ENCODE measurements around the gene TSC2.
A peak's percentile ranks its signal among the peaks of the same experiment; 100 is the strongest.

TSC2 gene

DNA sequence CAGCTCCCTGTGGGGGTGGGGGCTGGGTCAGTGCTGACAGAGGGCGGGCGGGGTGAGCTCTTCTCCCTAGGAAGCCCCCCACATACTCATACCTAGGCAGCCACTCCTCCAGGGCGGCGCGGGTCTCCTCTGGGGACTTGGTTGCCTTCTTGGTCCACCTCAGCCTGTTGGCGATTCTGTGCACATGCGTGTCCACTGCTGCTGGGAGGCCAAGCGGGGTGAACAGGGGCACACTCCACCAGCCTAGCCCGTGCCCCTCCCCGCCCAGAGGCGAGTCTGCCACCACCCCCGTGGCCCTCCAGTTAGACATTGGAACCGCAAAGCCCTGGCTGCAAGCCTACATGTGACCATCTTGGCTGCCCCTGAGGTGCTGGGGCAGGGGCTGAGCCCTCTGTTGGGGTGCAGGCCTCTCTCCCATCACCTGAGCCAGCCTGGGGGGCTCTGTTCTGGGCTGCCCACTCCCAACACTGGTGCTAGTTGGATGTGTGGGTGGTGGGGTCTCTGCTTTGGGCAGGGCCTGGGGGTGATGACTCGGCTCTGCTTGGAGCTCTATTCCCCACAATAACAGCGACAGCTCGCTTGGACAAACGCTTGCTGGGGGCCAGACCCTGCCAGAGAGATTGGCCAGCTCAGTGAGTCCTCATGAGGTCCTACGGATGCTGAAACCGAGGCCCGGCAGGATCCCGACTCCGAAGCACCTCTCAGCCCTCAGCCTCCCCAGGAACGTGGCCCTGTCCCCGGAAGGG, 7.6 kb upstream of the TSC2 start:
- TF ChIP-seq, protein P1, sequence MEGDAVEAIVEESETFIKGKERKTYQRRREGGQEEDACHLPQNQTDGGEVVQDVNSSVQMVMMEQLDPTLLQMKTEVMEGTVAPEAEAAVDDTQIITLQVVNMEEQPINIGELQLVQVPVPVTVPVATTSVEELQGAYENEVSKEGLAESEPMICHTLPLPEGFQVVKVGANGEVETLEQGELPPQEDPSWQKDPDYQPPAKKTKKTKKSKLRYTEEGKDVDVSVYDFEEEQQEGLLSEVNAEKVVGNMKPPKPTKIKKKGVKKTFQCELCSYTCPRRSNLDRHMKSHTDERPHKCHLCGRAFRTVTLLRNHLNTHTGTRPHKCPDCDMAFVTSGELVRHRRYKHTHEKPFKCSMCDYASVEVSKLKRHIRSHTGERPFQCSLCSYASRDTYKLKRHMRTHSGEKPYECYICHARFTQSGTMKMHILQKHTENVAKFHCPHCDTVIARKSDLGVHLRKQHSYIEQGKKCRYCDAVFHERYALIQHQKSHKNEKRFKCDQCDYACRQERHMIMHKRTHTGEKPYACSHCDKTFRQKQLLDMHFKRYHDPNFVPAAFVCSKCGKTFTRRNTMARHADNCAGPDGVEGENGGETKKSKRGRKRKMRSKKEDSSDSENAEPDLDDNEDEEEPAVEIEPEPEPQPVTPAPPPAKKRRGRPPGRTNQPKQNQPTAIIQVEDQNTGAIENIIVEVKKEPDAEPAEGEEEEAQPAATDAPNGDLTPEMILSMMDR (IDR thresholded peaks at IDR 0.05; ENCODE audit: insufficient read depth, low read depth, low read length, missing control alignments) = no peak
- DNase-seq (ENCODE audit: low read depth) = no peak
- no peak overlapping the region for H3K4me3 ChIP-seq (ENCODE audit: low read depth, low read length)

DNA sequence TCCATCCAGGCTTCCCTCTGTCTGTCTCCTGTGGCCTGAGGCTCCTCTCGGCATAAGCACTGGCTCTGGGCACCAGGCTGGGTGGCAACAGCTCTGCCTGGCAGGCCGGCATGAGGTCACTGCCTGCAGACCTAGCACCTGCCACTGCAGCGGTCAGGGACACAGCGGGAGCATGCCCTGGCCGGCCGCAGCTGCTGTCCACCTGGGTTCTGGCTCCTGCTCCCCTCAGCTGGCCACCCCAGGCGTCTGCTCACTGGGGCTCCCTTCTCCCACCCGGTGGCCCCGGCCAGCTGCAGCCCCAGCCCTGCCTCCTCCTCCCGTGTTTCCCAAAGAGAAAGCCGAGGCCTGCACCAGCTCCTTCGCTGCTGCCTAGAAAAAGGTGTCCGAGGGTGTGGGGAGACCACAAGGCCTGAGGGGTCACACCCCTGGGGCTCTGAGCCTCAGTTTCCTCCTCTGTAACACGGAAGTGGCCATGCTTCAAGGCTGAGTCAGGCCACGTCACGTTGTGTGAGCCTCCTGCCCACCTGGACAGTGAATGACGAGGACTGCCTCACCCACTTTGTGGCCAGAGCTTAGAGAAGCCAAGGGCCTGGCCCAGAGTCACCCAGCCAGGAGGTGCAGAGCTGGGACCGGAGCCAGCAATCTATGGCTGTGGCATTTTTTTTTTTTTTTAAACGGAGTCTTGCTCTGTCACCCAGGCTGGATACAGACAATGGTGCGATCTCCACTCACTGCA, 6.8 kb upstream of the TSC2 start:
- H3K4me3 ChIP-seq (ENCODE audit: low read depth, low read length) = no peak overlapping the region
- no peak for DNase-seq (ENCODE audit: low read depth)
- TF ChIP-seq, protein P1 (IDR thresholded peaks at IDR 0.05; ENCODE audit: insufficient read depth, low read depth, low read length, missing control alignments) = no peak

DNA sequence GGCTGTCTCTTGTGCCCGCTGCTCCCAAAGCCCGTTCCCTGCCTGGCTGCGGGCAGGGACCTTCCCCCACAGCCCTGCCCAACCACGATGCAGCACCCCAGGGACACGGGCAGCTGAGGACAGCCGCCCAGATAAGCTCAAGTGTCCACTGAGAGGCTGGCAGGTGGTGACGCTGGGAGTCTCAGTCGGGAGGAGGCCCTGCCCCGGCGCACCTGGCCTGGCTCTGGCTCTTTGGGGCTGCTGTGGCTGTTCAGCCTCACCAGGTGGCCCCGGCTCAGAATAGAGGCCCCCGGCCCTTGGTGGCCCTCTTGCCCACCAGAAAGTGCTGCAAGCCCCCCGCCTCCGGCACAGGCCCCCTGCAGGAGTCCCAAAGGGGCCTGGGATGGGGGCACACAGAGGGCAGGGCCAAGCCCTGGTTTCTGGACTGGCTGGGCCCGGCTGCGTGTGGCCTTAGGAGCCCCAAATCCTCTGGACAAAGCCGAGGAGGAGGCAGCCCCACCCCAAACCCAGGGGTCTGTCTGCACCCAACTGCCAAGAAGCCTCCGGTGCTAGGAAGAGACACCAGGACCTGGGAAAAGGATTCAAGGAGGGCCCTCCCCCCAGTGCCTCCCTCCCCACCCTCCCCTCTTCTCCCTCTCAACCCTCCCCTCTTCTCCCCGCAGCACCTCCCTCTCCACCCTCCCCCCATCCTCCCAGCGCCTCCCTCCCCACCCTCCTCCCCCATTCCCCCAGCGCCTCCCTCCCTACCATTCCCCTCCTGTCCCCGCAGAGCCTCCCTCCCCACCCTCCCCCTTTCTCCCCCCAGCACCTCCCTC, 5.4 kb upstream of the TSC2 start:
- TF ChIP-seq, protein P1 (IDR thresholded peaks at IDR 0.05; ENCODE audit: insufficient read depth, low read depth, low read length, missing control alignments) = no peak
- H3K4me3 ChIP-seq (ENCODE audit: low read depth, low read length) = no peak overlapping the region
- no peak for DNase-seq (ENCODE audit: low read depth)

DNA sequence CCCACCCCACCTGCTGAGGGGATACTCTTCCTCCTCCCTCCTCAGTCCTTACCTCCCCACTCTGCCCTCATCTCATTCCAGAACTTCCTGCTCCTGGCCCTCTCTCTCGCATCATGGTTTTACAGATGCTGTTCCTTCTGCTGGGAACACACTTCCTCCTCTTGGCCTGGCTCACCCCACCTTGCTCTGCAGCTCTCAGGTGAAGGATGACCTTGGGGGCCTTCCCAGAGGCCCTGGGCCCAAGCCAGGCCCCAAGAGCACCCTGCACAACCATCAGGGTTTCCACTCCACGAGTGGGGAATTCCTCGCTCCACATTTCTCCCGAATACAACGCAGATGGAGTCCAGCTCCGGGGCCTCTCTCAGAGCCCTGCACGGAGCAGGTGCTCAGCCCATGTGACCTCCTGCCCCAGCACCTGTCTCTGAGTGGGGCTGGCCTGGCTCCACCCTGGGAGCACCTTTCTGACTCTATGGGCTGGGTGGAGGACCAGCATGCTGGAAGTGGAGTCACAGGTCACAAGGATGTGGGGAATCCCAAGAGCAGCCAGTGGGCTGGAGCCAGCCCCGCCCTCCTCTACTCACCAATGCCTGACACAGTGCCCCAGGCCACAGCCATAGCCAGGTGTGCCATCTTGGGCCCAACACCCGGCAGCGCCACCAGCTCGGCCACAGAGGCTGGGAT, 4.7 kb upstream of the TSC2 start:
- TF ChIP-seq, protein P1 (IDR thresholded peaks at IDR 0.05; ENCODE audit: insufficient read depth, low read depth, low read length, missing control alignments) = no peak
- no peak overlapping the region for H3K4me3 ChIP-seq (ENCODE audit: low read depth, low read length)
- DNase-seq (ENCODE audit: low read depth) = no peak

DNA sequence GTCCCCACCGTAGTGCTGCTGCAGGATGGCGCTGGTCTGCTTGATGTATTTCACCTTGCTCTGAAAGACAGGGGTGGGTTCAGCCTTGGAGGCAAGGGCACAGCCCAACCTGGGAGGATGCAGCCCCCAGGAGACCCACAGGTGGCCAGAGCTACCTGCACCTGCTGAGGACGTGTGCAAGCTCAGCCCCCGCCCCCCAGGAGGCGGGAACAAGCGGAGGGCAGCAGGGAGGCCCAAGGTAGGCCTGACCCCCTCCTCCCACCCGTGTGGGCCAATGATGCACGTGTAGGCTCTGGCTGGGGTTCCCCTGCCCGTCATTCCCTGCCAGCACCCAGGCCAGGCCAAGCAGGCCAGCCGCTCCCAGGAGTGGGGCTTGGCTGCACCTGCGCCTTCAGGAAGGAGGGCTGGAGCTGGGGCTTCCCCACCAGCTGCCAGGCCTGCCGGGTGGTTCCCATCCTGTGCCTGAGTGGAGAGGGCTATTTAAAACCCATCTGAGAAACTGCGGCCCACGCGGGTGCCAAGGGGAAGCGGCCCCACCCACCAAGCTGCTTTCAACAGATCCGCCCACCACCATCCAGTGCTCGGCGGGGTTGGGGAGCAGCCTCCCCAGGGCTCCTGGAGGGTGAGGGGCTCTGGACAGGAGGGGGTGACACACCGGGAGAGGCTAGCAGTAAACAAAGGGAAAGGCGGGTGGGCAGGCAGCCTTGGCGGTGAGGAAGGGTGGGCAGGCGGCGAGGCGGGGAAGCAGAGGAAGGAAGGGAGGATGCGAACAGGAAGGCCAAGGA, 3.9 kb upstream of the TSC2 start:
- TF ChIP-seq, protein P1 (IDR thresholded peaks at IDR 0.05; ENCODE audit: insufficient read depth, low read depth, low read length, missing control alignments) = no peak
- DNase-seq (ENCODE audit: low read depth) = peak; percentile 54
- H3K4me3 ChIP-seq (ENCODE audit: low read depth, low read length) = no peak overlapping the region

DNA sequence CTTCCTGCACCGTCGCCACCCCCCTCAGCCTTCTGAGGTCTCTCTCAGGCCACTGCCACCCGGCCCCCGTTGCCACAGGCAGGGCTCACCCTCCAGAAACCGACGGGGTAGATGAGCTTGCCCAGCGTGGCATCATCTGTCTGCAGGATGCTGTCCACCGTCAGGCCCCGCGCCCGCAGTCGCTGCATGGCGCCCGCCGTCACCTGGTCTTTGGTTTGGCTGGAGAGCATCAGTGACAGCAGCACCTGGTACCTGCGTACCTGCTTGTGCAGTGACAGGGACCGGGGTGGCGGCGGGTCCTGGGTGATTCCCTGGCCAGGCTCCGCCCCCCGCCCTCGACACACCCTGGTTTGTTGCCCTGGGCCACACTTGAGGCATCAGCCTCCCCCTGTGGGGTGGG, 3.2 kb upstream of the TSC2 start:
- TF ChIP-seq, protein P1 (IDR thresholded peaks at IDR 0.05; ENCODE audit: insufficient read depth, low read depth, low read length, missing control alignments) = no peak

More for the DNA sequence above, 3.2 kb upstream of the TSC2 start:
- no peak overlapping the region for H3K4me3 ChIP-seq (ENCODE audit: low read depth, low read length)
- no peak for DNase-seq (ENCODE audit: low read depth)
